MM.1S (cell line): ENCODE data around the gene ZNF680.

ENCODE experiments used
- DNase-seq: peaks from one replicate; pipeline ENCODE4 v3.0.0-alpha.2; 2015
- H2AFZ ChIP-seq: fragments of 300-600 bp; sonication (generic); 2 replicates; pipeline ENCODE4 v1.6.0; 2016; ENCODE audit warnings: antibody characterized with exemption, low read length
- H3F3A ChIP-seq: fragments of 300-600 bp; sonication (generic); 2 replicates; pipeline ENCODE4 v1.6.1; 2016; ENCODE audit warnings: mild to moderate bottlenecking, antibody characterized with exemption, low read length, moderate library complexity, mixed read lengths; ENCODE audit not compliant: insufficient read depth
- H3K27ac ChIP-seq: fragments of 300-600 bp; sonication (generic); 2 replicates; pipeline ENCODE4 v1.5.1; 2016; ENCODE audit warnings: mild to moderate bottlenecking, low read length
- H3K27me3 ChIP-seq: fragments of 300-600 bp; sonication (generic); replicated peaks from 2 replicates; pipeline ENCODE4 v1.6.0; 2016; ENCODE audit warnings: low read length; ENCODE audit not compliant: insufficient read depth
- H3K36me3 ChIP-seq: fragments of 300-600 bp; sonication (generic); replicated peaks from 2 replicates; pipeline ENCODE4 v1.6.1; 2016; ENCODE audit warnings: mild to moderate bottlenecking, low read length, mixed read lengths; ENCODE audit not compliant: insufficient read depth
- H3K4me1 ChIP-seq: fragments of 300-600 bp; sonication (generic); 2 replicates; pipeline ENCODE4 v1.6.1; 2016; ENCODE audit warnings: low read length, mixed read lengths
- H3K4me2 ChIP-seq: fragments of 300-600 bp; sonication (generic); 2 replicates; pipeline ENCODE4 v1.6.0; 2016; ENCODE audit warnings: low read depth, low read length
- H3K4me3 ChIP-seq: fragments of 300-600 bp; sonication (generic); 2 replicates; pipeline ENCODE4 v1.5.1; 2016; ENCODE audit warnings: low read length, mixed read lengths
- H3K79me2 ChIP-seq: fragments of 300-600 bp; sonication (generic); 2 replicates; pipeline ENCODE4 v1.6.1; 2016; ENCODE audit warnings: mixed run types, low read length, mixed read lengths
- H3K9ac ChIP-seq: fragments of 300-600 bp; sonication (generic); 2 replicates; pipeline ENCODE4 v1.6.1; 2016; ENCODE audit warnings: low read length, mixed read lengths
- H3K9me2 ChIP-seq: fragments of 300-600 bp; sonication (generic); replicated peaks from 2 replicates; pipeline ENCODE4 v1.6.1; 2016; ENCODE audit warnings: mild to moderate bottlenecking, low read length, mixed read lengths; ENCODE audit not compliant: insufficient read depth
- H3K9me3 ChIP-seq: fragments of 300-600 bp; sonication (generic); replicated peaks from 2 replicates; pipeline ENCODE4 v1.6.1; 2016; ENCODE audit warnings: mild to moderate bottlenecking, low read length, mixed read lengths; ENCODE audit not compliant: insufficient read depth
- H4K20me1 ChIP-seq: fragments of 300-600 bp; sonication (generic); 2 replicates; pipeline ENCODE4 v1.6.1; 2016; ENCODE audit warnings: mild to moderate bottlenecking, low read length, moderate library complexity, mixed read lengths; ENCODE audit not compliant: insufficient read depth
- CTCF ChIP-seq: fragments of 300-600 bp; sonication (generic); IDR thresholded peaks from 2 replicates; pipeline ENCODE4 v1.5.1; 2016; ENCODE audit warnings: antibody characterized with exemption, low read length, mixed read lengths
- EZH2 ChIP-seq: fragments of 300-600 bp; sonication (generic); optimal IDR thresholded peaks from 2 replicates; pipeline ENCODE3; 2017; ENCODE audit warnings: low read depth, mild to moderate bottlenecking, antibody characterized with exemption, low read length, mixed read lengths
- EZH2phosphoT487 ChIP-seq: fragments of 300-600 bp; sonication (generic); IDR thresholded peaks from 2 replicates; pipeline ENCODE4 v1.6.1; 2018; ENCODE audit warnings: antibody characterized with exemption, low read length

The ZNF680 gene

GRCh38 chr7:64562256-64562625 lies 630 bp downstream of the ZNF680 start:
- Histone ChIP-seq H3K27ac (no peak overlapping the region), H3F3A (no peaks in the 10 kb centered on the region), H3K27me3 (no peaks in the 10 kb centered on the region), H3K79me2 (no peaks in the 10 kb centered on the region; the same call in 1 of the 2 replicates), H3K4me2 (peak overlapping the region; percentile 45; the same call in 1 of the 2 replicates), H3K36me3 (no peaks in the 10 kb centered on the region), H3K4me1 (no peaks in the 10 kb centered on the region), H3K9me2 (no peaks in the 10 kb centered on the region), H3K4me3 (peak overlapping the region; percentile 69), H2AFZ (peak overlapping the region; percentile 85), H3K9me3 (no peaks in the 10 kb centered on the region), H3K9ac (peak overlapping the region; percentile 46; the same call in 1 of the 2 replicates), H4K20me1 (no peaks in the 10 kb centered on the region)
- DNase-seq = no peak
- no peak for TF ChIP-seq CTCF
- no peak for TF ChIP-seq EZH2
- TF ChIP-seq EZH2phosphoT487 = no peak

- Histone ChIP-seq H3K36me3 (no peaks in the 10 kb centered on the region), H4K20me1 (no peaks in the 10 kb centered on the region), H3K79me2 (no peaks in the 10 kb centered on the region; the same call in 1 of the 2 replicates), H3K9me2 (no peaks in the 10 kb centered on the region), H3K9me3 (no peaks in the 10 kb centered on the region), H3K4me1 (no peaks in the 10 kb centered on the region), H3K27ac (no peak overlapping the region), H3F3A (no peaks in the 10 kb centered on the region), H3K4me3 (no peak overlapping the region), H2AFZ (no peak overlapping the region), H3K4me2 (no peak overlapping the region), H3K27me3 (no peaks in the 10 kb centered on the region), H3K9ac (no peak overlapping the region)
- no peak for DNase-seq
- TF ChIP-seq EZH2phosphoT487 (no peak), CTCF (no peak), EZH2 (no peak)
Observed at GRCh38 chr7:64559206-64559605, 3.7 kb downstream of the ZNF680 start.

- Histone ChIP-seq H3K36me3 (no peaks in the 10 kb centered on the region), H3K27me3 (no peaks in the 10 kb centered on the region), H3K9ac (no peak overlapping the region), H3K79me2 (no peaks in the 10 kb centered on the region; the same call in 1 of the 2 replicates), H2AFZ (no peak overlapping the region), H3F3A (no peaks in the 10 kb centered on the region), H3K9me3 (no peaks in the 10 kb centered on the region), H3K27ac (peak overlapping the region; percentile 33; the same call in 1 of the 2 replicates), H3K4me2 (no peak overlapping the region), H4K20me1 (no peaks in the 10 kb centered on the region), H3K4me3 (no peak overlapping the region), H3K9me2 (no peaks in the 10 kb centered on the region), H3K4me1 (no peaks in the 10 kb centered on the region)
- TF ChIP-seq CTCF (no peak), EZH2 (no peak), EZH2phosphoT487 (no peak)
- DNase-seq = no peak
Observed at GRCh38 chr7:64558781-64559180, 4.1 kb downstream of the ZNF680 start.
